Ishikawa (cell line): Measurements from ENCODE around the gene OOSP2.

Experiments used
- CEBPB ChIP-seq: IDR thresholded peaks from 2 replicates; pipeline ENCODE4 v1.6.1; 2012
- CREB1 ChIP-seq: IDR thresholded peaks from 2 replicates; pipeline ENCODE4 v1.6.1; 2012; ENCODE audit warnings: low read depth
- EGR1 ChIP-seq: IDR thresholded peaks from 2 replicates; pipeline ENCODE4 v1.6.1; 2012
- EP300 ChIP-seq: IDR thresholded peaks from 2 replicates; pipeline ENCODE4 v1.6.1; 2012; ENCODE audit warnings: borderline replicate concordance
- FOXM1 ChIP-seq: IDR thresholded peaks from 2 replicates; pipeline ENCODE4 v1.6.1; 2012; ENCODE audit warnings: low read depth, borderline replicate concordance
- NFIC ChIP-seq: IDR thresholded peaks from 2 replicates; pipeline ENCODE4 v1.6.1; 2012
- RAD21 ChIP-seq: IDR thresholded peaks from 2 replicates; pipeline ENCODE4 v1.6.1; 2012; ENCODE audit warnings: low read depth
- REST ChIP-seq: IDR thresholded peaks from 2 replicates; pipeline ENCODE4 v1.6.1; 2012; ENCODE audit warnings: low read depth, mild to moderate bottlenecking
- TAF1 ChIP-seq: IDR thresholded peaks from 2 replicates; pipeline ENCODE4 v1.6.1; 2012; ENCODE audit warnings: low read depth, mild to moderate bottlenecking
- TCF12 ChIP-seq: IDR thresholded peaks from 2 replicates; pipeline ENCODE4 v1.6.1; 2012; ENCODE audit warnings: low read depth
- TEAD4 ChIP-seq: IDR thresholded peaks from 2 replicates; pipeline ENCODE4 v1.6.1; 2012
- USF1 ChIP-seq: IDR thresholded peaks from 2 replicates; pipeline ENCODE4 v1.6.1; 2012
- YY1 ChIP-seq: IDR thresholded peaks from 2 replicates; pipeline ENCODE4 v1.6.1; 2012; ENCODE audit warnings: low read depth
- ZBTB7A ChIP-seq: IDR thresholded peaks from 2 replicates; pipeline ENCODE4 v1.6.1; 2012; ENCODE audit warnings: low read depth
- TF ChIP-seq, protein P1 (sequence below): IDR thresholded peaks from 2 replicates; pipeline ENCODE4 v1.6.1; 2012

Gene OOSP2

DNA sequence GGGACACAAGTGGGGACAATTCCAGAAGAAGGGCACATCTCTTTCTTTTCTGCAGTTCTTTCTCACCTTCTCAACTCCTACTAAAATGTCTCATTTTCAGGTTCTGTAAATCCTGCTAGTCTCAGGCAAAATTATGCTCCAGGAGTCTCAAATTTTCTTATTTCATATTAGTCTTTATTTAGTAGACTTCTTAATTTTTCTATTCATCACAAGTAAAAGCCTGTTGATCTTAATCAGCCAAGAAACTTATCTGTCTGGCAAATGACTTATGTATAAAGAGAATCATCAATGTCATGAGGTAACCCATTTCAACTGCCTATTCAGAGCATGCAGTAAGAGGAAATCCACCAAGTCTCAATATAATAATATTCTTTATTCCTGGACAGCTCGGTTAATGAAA is 48.2 kb downstream of the OOSP2 start, which contains the start of gene MS4A2:
MS4A2 (plus strand) TSS at position 301 of the 400 bp plus-strand sequence. CDS start 102 bp downstream, outside the sequence.
- TF ChIP-seq FOXM1: no peak

DNA sequence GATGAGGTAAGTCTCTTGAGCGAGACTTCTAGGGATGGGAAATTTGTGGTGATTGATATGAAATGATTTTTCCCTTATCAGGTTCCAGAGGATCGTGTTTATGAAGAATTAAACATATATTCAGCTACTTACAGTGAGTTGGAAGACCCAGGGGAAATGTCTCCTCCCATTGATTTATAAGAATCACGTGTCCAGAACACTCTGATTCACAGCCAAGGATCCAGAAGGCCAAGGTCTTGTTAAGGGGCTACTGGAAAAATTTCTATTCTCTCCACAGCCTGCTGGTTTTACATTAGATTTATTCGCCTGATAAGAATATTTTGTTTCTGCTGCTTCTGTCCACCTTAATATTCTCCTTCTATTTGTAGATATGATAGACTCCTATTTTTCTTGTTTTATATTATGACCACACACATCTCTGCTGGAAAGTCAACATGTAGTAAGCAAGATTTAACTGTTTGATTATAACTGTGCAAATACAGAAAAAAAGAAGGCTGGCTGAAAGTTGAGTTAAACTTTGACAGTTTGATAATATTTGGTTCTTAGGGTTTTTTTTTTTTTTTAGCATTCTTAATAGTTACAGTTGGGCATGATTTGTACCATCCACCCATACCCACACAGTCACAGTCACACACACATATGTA is 55.4 kb downstream of the OOSP2 start:
- TF ChIP-seq, protein P1, sequence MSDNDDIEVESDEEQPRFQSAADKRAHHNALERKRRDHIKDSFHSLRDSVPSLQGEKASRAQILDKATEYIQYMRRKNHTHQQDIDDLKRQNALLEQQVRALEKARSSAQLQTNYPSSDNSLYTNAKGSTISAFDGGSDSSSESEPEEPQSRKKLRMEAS: no peak
- TF ChIP-seq NFIC (no peak), TAF1 (no peak), TCF12 (no peak), CREB1 (no peak), CEBPB (no peak), FOXM1 (no peak), REST (no peak), EP300 (no peak), EGR1 (no peak), RAD21 (no peak), YY1 (no peak), ZBTB7A (no peak), USF1 (no peak), TEAD4 (no peak)

GRCh38 chr11:60097189-60097588 is 57.0 kb downstream of the OOSP2 start:
- TF ChIP-seq TEAD4 (no peak), REST (no peak), YY1 (no peak), EGR1 (no peak), USF1 (no peak), NFIC (no peak), TCF12 (no peak), ZBTB7A (no peak), FOXM1 (no peak), CEBPB (no peak)
- TF ChIP-seq, protein P1: no peak
